Measurements from ENCODE around the gene VAPA.
A peak's percentile ranks its signal among the peaks of the same experiment; 100 is the strongest.

GRCh38 chr18:9971313-9971920, 57.6 kb downstream of the VAPA start:
- TF ChIP-seq, protein P1, sequence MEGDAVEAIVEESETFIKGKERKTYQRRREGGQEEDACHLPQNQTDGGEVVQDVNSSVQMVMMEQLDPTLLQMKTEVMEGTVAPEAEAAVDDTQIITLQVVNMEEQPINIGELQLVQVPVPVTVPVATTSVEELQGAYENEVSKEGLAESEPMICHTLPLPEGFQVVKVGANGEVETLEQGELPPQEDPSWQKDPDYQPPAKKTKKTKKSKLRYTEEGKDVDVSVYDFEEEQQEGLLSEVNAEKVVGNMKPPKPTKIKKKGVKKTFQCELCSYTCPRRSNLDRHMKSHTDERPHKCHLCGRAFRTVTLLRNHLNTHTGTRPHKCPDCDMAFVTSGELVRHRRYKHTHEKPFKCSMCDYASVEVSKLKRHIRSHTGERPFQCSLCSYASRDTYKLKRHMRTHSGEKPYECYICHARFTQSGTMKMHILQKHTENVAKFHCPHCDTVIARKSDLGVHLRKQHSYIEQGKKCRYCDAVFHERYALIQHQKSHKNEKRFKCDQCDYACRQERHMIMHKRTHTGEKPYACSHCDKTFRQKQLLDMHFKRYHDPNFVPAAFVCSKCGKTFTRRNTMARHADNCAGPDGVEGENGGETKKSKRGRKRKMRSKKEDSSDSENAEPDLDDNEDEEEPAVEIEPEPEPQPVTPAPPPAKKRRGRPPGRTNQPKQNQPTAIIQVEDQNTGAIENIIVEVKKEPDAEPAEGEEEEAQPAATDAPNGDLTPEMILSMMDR (IDR thresholded peaks at IDR 0.05 in 8 of 11, conservative IDR thresholded peaks at IDR 0.05 in 3 of 11), result peak; percentile 60 to 86 (median 78)
- no peak for TF ChIP-seq POLR2A (IDR thresholded peaks at IDR 0.05)
- TF ChIP-seq POLR2AphosphoS5 (IDR thresholded peaks at IDR 0.05), result no peak

Data from spleen (tissue), 7 donors.